Measurements from ENCODE around the gene SEPTIN2. TPM values are rescaled to one million over a fixed set of nuclear protein-coding genes. Genes with fewer than 3 reads are reported as not detected.
"Not testable (repeated sequence)": the region's sequence is repeated elsewhere in the genome, so short reads cannot be mapped to it uniquely, and the experiment has no call there.

The SEPTIN2 gene
- total RNA-seq, 1 donor from 2014 or later = 466 TPM

- no peak overlapping the region for H3K4me3 Mint-ChIP-seq
- no peaks in the 10 kb centered on the region for H3K36me3 Mint-ChIP-seq (ENCODE audit: low read depth)
- H3K4me1 Mint-ChIP-seq = no peaks in the 10 kb centered on the region
- no peak overlapping the region for H3K27ac Mint-ChIP-seq (ENCODE audit: unreplicated experiment)
- no peaks in the 10 kb centered on the region for H3K9me3 Mint-ChIP-seq
- no peak for DNase-seq (ENCODE audit: low read depth, low spot score)
- TF ChIP-seq CTCF (conservative IDR thresholded peaks at IDR 0.05) = no peak
- H3K27me3 Mint-ChIP-seq (ENCODE audit: low read depth) = no peaks in the 10 kb centered on the region
Observed at GRCh38 chr2:241373446-241373845, 57.7 kb downstream of the SEPTIN2 start.

GRCh38 chr2:241373906-241374305 is 58.2 kb downstream of the SEPTIN2 start:
- not testable (repeated sequence) for H3K27me3 Mint-ChIP-seq (ENCODE audit: low read depth); DNase-seq (ENCODE audit: low read depth, low spot score); H3K4me3 Mint-ChIP-seq; H3K36me3 Mint-ChIP-seq (ENCODE audit: low read depth); H3K9me3 Mint-ChIP-seq; H3K27ac Mint-ChIP-seq (ENCODE audit: unreplicated experiment); H3K4me1 Mint-ChIP-seq

- TF ChIP-seq CTCF (conservative IDR thresholded peaks at IDR 0.05) = no peak
- no peak for DNase-seq (ENCODE audit: low read depth, low spot score)
- Mint-ChIP-seq H3K27me3 (ENCODE audit: low read depth) (no peaks in the 10 kb centered on the region), H3K36me3 (ENCODE audit: low read depth) (no peaks in the 10 kb centered on the region), H3K9me3 (no peaks in the 10 kb centered on the region), H3K4me1 (peaks cover 15% of the 10 kb centered on the region), H3K27ac (ENCODE audit: unreplicated experiment) (no peak overlapping the region), H3K4me3 (no peak overlapping the region)
Observed at GRCh38 chr2:241375300-241375699, 59.6 kb downstream of the SEPTIN2 start.

GRCh38 chr2:241376808-241377207 is 61.1 kb downstream of the SEPTIN2 start:
- Mint-ChIP-seq H3K27me3 (ENCODE audit: low read depth) (no peaks in the 10 kb centered on the region), H3K27ac (ENCODE audit: unreplicated experiment) (no peak overlapping the region), H3K36me3 (ENCODE audit: low read depth) (peaks cover 2% of the 10 kb centered on the region), H3K9me3 (no peaks in the 10 kb centered on the region), H3K4me1 (peaks cover 15% of the 10 kb centered on the region), H3K4me3 (no peak overlapping the region)
- DNase-seq (ENCODE audit: low read depth, low spot score) = no peak
- TF ChIP-seq CTCF (conservative IDR thresholded peaks at IDR 0.05) = no peak

GRCh38 chr2:241378816-241379215 is 63.1 kb downstream of the SEPTIN2 start:
- H3K27me3 Mint-ChIP-seq (ENCODE audit: low read depth) = no peaks in the 10 kb centered on the region

More at GRCh38 chr2:241378816-241379215, 63.1 kb downstream of the SEPTIN2 start:
- Mint-ChIP-seq H3K4me3 (no peak overlapping the region), H3K36me3 (ENCODE audit: low read depth) (peaks cover 7% of the 10 kb centered on the region), H3K9me3 (no peaks in the 10 kb centered on the region), H3K27ac (ENCODE audit: unreplicated experiment) (no peak overlapping the region), H3K4me1 (peaks cover 15% of the 10 kb centered on the region)
- no peak for DNase-seq (ENCODE audit: low read depth, low spot score)
- TF ChIP-seq CTCF (conservative IDR thresholded peaks at IDR 0.05) = no peak

All from neural crest cell (in vitro differentiated cells).